Keratinocyte (primary cell): ENCODE data around the gene ZP1. TPM values are rescaled to one million over a fixed set of nuclear protein-coding genes. Genes with fewer than 3 reads are reported as not detected.

ENCODE experiments used
- DNase-seq: peaks from one replicate; pipeline ENCODE4 v3.0.0-alpha.2; 2011; ENCODE audit warnings: low read depth, missing footprints, low spot score
- FAIRE-seq: peaks from 2 replicates; lab custom pipeline; 2011; peaks lifted over from hg19 to GRCh38; lab: Jason Lieb, UNC
- H2AFZ ChIP-seq: 2 replicates; pipeline ENCODE4 v1.6.0; 2012; ENCODE audit warnings: low read length, control low read depth, inconsistent platforms; ENCODE audit not compliant: control insufficient read depth
- H3K27ac ChIP-seq: 2 replicates; pipeline ENCODE4 v1.5.1; 2011; ENCODE audit warnings: low read length; ENCODE audit not compliant: control insufficient read depth, insufficient read depth
- H3K27me3 ChIP-seq: 3 replicates; pipeline ENCODE4 v1.6.0; 2011; ENCODE audit warnings: low read length; ENCODE audit not compliant: control insufficient read depth, insufficient read depth; ENCODE audit errors: extremely low read depth
- H3K36me3 ChIP-seq, 2 experiments: 2 replicates in 1 of 2; 3 replicates in 1 of 2; pipeline ENCODE4 v1.5.1; 2011; ENCODE audit warnings: low read length in 2 of 2, mild to moderate bottlenecking in 1 of 2; ENCODE audit not compliant: control insufficient read depth in 2 of 2, insufficient read depth in 2 of 2; ENCODE audit errors: extremely low read depth in 1 of 2
- H3K4me1 ChIP-seq: 3 replicates; pipeline ENCODE4 v1.5.1; 2011; ENCODE audit warnings: low read length; ENCODE audit not compliant: control insufficient read depth, insufficient read depth; ENCODE audit errors: extremely low read depth
- H3K4me2 ChIP-seq: 3 replicates; pipeline ENCODE4 v1.6.0; 2011; ENCODE audit warnings: low read depth, low read length; ENCODE audit not compliant: control insufficient read depth, insufficient read depth; ENCODE audit errors: extremely low read depth
- H3K4me3 ChIP-seq, 3 experiments: fragments of 200-600 bp in 1 of 3; sonication (generic) in 1 of 3; 2 replicates in 2 of 3; 3 replicates in 1 of 3; pipeline ENCODE4 v1.5.1; 2011 to 2016; ENCODE audit warnings: low read length in 3 of 3, mild to moderate bottlenecking in 3 of 3, control low read depth in 2 of 3, inconsistent platforms in 1 of 3, low read depth in 1 of 3, mixed read lengths in 1 of 3, mixed run types in 1 of 3, moderate library complexity in 1 of 3; ENCODE audit not compliant: control insufficient read depth in 2 of 3, insufficient read depth in 2 of 3; ENCODE audit errors: extremely low read depth in 1 of 3
- H3K79me2 ChIP-seq: 2 replicates; pipeline ENCODE4 v1.6.0; 2012; ENCODE audit warnings: low read length; ENCODE audit not compliant: control insufficient read depth, insufficient read depth
- H3K9ac ChIP-seq: 3 replicates; pipeline ENCODE4 v1.6.0; 2011; ENCODE audit warnings: low read length; ENCODE audit not compliant: control insufficient read depth, insufficient read depth; ENCODE audit errors: extremely low read depth
- H3K9me1 ChIP-seq: 3 replicates; pipeline ENCODE4 v1.6.0; 2011; ENCODE audit warnings: low read length; ENCODE audit not compliant: control insufficient read depth, insufficient read depth; ENCODE audit errors: extremely low read depth
- H3K9me3 ChIP-seq: 2 replicates; pipeline ENCODE4 v1.5.1; 2012; ENCODE audit warnings: low read depth, low read length; ENCODE audit not compliant: control insufficient read depth
- H4K20me1 ChIP-seq: 3 replicates; pipeline ENCODE4 v1.6.0; 2011; ENCODE audit warnings: low read length; ENCODE audit not compliant: control insufficient read depth, insufficient read depth; ENCODE audit errors: extremely low read depth
- EZH2 ChIP-seq: IDR thresholded peaks from one replicate; pipeline ENCODE4 v1.6.1; 2012; ENCODE audit warnings: inconsistent platforms, mild to moderate bottlenecking, low read length, moderate library complexity
- dilution Hi-C: fragments of 300-500 bp; cut with MboI; formaldehyde crosslinking; loops from one replicate; pipeline ENCODE4 v1.7.0; 2020; ENCODE audit warnings: low sequenced_read_pairs; ENCODE audit not compliant: extremely low pct_ligation_motif_present
- polyA plus RNA-seq, 5 experiments: library from polyadenylated mRNA; depleted of rRNA in 3 of 5; stranded (reverse) in 3 of 5; stranded (forward) in 1 of 5; unstranded in 1 of 5; fragments of >200 nt; gene quantifications; 1 replicate in 1 of 5; 2 replicates in 3 of 5; 3 replicates in 1 of 5; pipeline versions ENCODE4 v1.2.1 to v1.2.3, GENCODE V29; 2011 to 2012; ENCODE audit warnings: missing spikeins in 2 of 5, low read depth in 1 of 5, low replicate concordance in 1 of 5
- TF ChIP-seq, protein P1 (sequence below), 3 experiments: IDR thresholded peaks in 1 of 3; conservative IDR thresholded peaks in 1 of 3; optimal IDR thresholded peaks in 1 of 3; 2 replicates in 2 of 3; 3 replicates in 1 of 3; pipeline versions ENCODE3 to v1.5.1; 2011; ENCODE audit warnings: low read length in 3 of 3, mild to moderate bottlenecking in 3 of 3, moderate library complexity in 2 of 3, control low read depth in 1 of 3, inconsistent platforms in 1 of 3; ENCODE audit not compliant: insufficient read depth in 2 of 3; ENCODE audit errors: extremely low read depth in 1 of 3

The ZP1 gene
- polyA plus RNA-seq, 1 donor (not counting 4 experiments of a cell fraction or from before 2014, with no cell fraction given): not detected

DNA sequence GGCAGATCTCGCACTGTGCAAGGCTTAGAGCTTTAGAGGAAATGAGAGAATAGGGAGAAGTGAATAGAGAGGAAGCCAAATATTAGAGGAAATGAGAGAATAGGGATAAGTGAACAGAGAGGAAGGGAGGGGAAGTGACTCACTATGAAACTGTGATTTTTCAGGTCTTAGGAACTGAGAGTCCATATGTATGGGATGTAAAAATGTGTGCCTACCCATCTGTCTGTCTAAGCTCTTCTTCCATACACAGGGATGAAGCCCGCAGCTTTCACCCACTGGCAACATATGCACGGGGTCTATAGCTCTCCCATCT is 31.9 kb upstream of the ZP1 start:
- dilution Hi-C loops: no loop called here
- Histone ChIP-seq H3K27me3 (no peaks in the 10 kb centered on the region), H3K4me2 (peak overlapping the region; percentile 2), H2AFZ (peak overlapping the region; percentile 5), H3K9me1 (no peaks in the 10 kb centered on the region), H3K36me3 (no peaks in the 10 kb centered on the region), H4K20me1 (no peaks in the 10 kb centered on the region), H3K4me3 (no peak overlapping the region), H3K27ac (peak overlapping the region; percentile 15), H3K4me1 (peaks cover 28% of the 10 kb centered on the region), H3K79me2 (no peaks in the 10 kb centered on the region), H3K9me3 (no peaks in the 10 kb centered on the region), H3K9ac (no peak overlapping the region)
- DNase-seq: no peak
- no peak for FAIRE-seq
- TF ChIP-seq, protein P1, sequence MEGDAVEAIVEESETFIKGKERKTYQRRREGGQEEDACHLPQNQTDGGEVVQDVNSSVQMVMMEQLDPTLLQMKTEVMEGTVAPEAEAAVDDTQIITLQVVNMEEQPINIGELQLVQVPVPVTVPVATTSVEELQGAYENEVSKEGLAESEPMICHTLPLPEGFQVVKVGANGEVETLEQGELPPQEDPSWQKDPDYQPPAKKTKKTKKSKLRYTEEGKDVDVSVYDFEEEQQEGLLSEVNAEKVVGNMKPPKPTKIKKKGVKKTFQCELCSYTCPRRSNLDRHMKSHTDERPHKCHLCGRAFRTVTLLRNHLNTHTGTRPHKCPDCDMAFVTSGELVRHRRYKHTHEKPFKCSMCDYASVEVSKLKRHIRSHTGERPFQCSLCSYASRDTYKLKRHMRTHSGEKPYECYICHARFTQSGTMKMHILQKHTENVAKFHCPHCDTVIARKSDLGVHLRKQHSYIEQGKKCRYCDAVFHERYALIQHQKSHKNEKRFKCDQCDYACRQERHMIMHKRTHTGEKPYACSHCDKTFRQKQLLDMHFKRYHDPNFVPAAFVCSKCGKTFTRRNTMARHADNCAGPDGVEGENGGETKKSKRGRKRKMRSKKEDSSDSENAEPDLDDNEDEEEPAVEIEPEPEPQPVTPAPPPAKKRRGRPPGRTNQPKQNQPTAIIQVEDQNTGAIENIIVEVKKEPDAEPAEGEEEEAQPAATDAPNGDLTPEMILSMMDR (optimal IDR thresholded peaks at IDR 0.05 in 1 of 3, IDR thresholded peaks at IDR 0.05 in 1 of 3, conservative IDR thresholded peaks at IDR 0.05 in 1 of 3; ENCODE audit: extremely low read depth in 1 of 3, insufficient read depth in 2 of 3, low read length in 3 of 3): no peak
- TF ChIP-seq EZH2: no peak

DNA sequence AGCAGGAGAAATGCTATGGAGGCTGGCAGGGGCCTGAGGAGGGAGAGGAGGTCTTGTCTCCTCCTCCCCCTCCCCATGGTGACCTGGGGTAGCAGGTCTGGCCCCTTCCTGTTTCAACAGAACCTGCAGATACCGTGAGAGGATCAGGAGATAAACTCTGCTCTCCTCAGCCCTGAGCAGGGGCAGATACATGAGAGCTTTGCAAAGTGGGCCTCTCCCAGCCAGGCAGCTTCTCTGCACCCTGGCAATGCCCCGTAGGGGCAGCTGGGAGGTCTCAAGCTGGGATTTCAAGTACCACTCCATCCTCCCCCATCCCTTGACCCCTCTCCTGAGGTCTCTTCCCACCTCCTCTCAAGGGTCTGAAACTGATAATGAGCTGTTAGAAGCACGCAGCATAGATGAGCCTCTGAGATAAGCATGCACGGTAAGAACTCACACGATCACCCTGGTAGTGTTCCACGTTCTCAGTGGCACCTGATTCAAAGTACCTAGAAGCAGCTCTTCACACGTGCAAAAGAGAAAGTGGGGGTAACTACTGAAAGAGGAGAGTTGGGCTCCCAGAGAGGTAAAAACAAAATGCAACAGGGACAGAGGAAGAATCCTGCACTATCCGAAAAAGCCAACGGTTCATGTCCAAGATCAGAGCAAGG is 30.4 kb upstream of the ZP1 start:
- Histone ChIP-seq H3K27ac (no peak overlapping the region), H2AFZ (no peak overlapping the region), H3K9me1 (no peaks in the 10 kb centered on the region), H3K79me2 (peaks cover under 1% of the 10 kb centered on the region), H3K27me3 (no peaks in the 10 kb centered on the region), H3K36me3 (no peaks in the 10 kb centered on the region), H3K9ac (no peak overlapping the region), H3K9me3 (no peaks in the 10 kb centered on the region), H3K4me3 (no peak overlapping the region), H3K4me2 (no peak overlapping the region), H3K4me1 (peaks cover 25% of the 10 kb centered on the region), H4K20me1 (no peaks in the 10 kb centered on the region)
- TF ChIP-seq EZH2: no peak
- TF ChIP-seq, protein P1 (optimal IDR thresholded peaks at IDR 0.05 in 1 of 3, IDR thresholded peaks at IDR 0.05 in 1 of 3, conservative IDR thresholded peaks at IDR 0.05 in 1 of 3; ENCODE audit: extremely low read depth in 1 of 3, insufficient read depth in 2 of 3, low read length in 3 of 3): no peak
- dilution Hi-C loops: no loop called here
- FAIRE-seq: no peak
- DNase-seq: no peak
